Astrocyte (in vitro differentiated cells and primary cell): ENCODE data around the gene PLEKHN1. TPM values are rescaled to one million over a fixed set of nuclear protein-coding genes. Genes with fewer than 3 reads are reported as not detected.

Source experiments
- DNase-seq: peaks from one replicate; pipeline ENCODE4 v3.0.0-alpha.2; 2010; ENCODE audit warnings: low read depth
- FAIRE-seq: peaks from 2 replicates; lab custom pipeline; 2011; peaks lifted over from hg19 to GRCh38; lab: Jason Lieb, UNC
- H2AFZ ChIP-seq: 2 replicates; pipeline ENCODE4 v1.6.0; 2012; ENCODE audit warnings: low read depth, low read length, inconsistent platforms
- H3K27ac ChIP-seq: 2 replicates; pipeline ENCODE4 v1.5.1; 2011; ENCODE audit warnings: low read depth, low read length, inconsistent platforms
- H3K27me3 ChIP-seq: 2 replicates; pipeline ENCODE4 v1.6.0; 2011; ENCODE audit warnings: low read length, inconsistent platforms; ENCODE audit not compliant: insufficient read depth
- H3K36me3 ChIP-seq: 2 replicates; pipeline ENCODE4 v1.5.1; 2011; ENCODE audit warnings: low read length, inconsistent platforms; ENCODE audit not compliant: insufficient read depth
- H3K4me1 ChIP-seq: 2 replicates; pipeline ENCODE4 v1.5.1; 2011; ENCODE audit warnings: low read length, inconsistent platforms; ENCODE audit not compliant: insufficient read depth
- H3K4me2 ChIP-seq: 2 replicates; pipeline ENCODE4 v1.6.0; 2012; ENCODE audit warnings: low read length, inconsistent platforms
- H3K4me3 ChIP-seq: 2 replicates; pipeline ENCODE4 v1.5.1; 2011; ENCODE audit warnings: low read depth, mild to moderate bottlenecking, low read length, inconsistent platforms; ENCODE audit not compliant: insufficient read depth
- H3K79me2 ChIP-seq: 2 replicates; pipeline ENCODE4 v1.6.0; 2012; ENCODE audit warnings: mild to moderate bottlenecking, low read length, inconsistent platforms; ENCODE audit not compliant: insufficient read depth
- H3K9ac ChIP-seq: 2 replicates; pipeline ENCODE4 v1.6.0; 2012; ENCODE audit warnings: mild to moderate bottlenecking, low read length, inconsistent platforms
- H3K9me3 ChIP-seq: 2 replicates; pipeline ENCODE4 v1.5.1; 2012; ENCODE audit warnings: low read depth, mild to moderate bottlenecking, low read length, inconsistent platforms; ENCODE audit not compliant: insufficient read depth
- H4K20me1 ChIP-seq: 2 replicates; pipeline ENCODE4 v1.6.0; 2012; ENCODE audit warnings: low read length, inconsistent platforms; ENCODE audit not compliant: insufficient read depth
- H3K27ac Mint-ChIP-seq: one replicate; pipeline ENCODE4 v1.8.0; 2021; ENCODE audit warnings: mild to moderate bottlenecking, mixed read lengths; ENCODE audit not compliant: unreplicated experiment
- H3K27me3 Mint-ChIP-seq: one replicate; pipeline ENCODE4 v1.8.0; 2021; ENCODE audit warnings: low read depth, mixed read lengths; ENCODE audit not compliant: unreplicated experiment
- H3K36me3 Mint-ChIP-seq: one replicate; pipeline ENCODE4 v1.8.0; 2021; ENCODE audit warnings: low read depth, mixed read lengths; ENCODE audit not compliant: unreplicated experiment
- H3K4me1 Mint-ChIP-seq: one replicate; pipeline ENCODE4 v1.8.0; 2021; ENCODE audit warnings: low read depth, mixed read lengths; ENCODE audit not compliant: unreplicated experiment
- H3K4me3 Mint-ChIP-seq: one replicate; pipeline ENCODE4 v1.8.0; 2021; ENCODE audit warnings: mild to moderate bottlenecking, moderate library complexity, mixed read lengths; ENCODE audit not compliant: unreplicated experiment
- H3K9me3 Mint-ChIP-seq: one replicate; pipeline ENCODE4 v1.8.0; 2021; ENCODE audit warnings: mild to moderate bottlenecking, mixed read lengths; ENCODE audit not compliant: unreplicated experiment
- EZH2 ChIP-seq: IDR thresholded peaks from 2 replicates; pipeline ENCODE4 v1.6.1; 2012; ENCODE audit warnings: mild to moderate bottlenecking, low read length, inconsistent platforms; ENCODE audit not compliant: insufficient read depth
- total RNA-seq: library from RNA; stranded (reverse); gene quantifications from 2 replicates; pipeline ENCODE4 v1.2.1, GENCODE V29; 2021
- TF ChIP-seq, protein P1 (sequence below): IDR thresholded peaks from 2 replicates; pipeline ENCODE4 v1.5.1; 2011; ENCODE audit warnings: low read depth, mild to moderate bottlenecking, inconsistent platforms, low read length, moderate library complexity; ENCODE audit not compliant: insufficient read depth

The PLEKHN1 gene
- total RNA-seq, 1 donor from 2014 or later, result 2.4 TPM

DNA sequence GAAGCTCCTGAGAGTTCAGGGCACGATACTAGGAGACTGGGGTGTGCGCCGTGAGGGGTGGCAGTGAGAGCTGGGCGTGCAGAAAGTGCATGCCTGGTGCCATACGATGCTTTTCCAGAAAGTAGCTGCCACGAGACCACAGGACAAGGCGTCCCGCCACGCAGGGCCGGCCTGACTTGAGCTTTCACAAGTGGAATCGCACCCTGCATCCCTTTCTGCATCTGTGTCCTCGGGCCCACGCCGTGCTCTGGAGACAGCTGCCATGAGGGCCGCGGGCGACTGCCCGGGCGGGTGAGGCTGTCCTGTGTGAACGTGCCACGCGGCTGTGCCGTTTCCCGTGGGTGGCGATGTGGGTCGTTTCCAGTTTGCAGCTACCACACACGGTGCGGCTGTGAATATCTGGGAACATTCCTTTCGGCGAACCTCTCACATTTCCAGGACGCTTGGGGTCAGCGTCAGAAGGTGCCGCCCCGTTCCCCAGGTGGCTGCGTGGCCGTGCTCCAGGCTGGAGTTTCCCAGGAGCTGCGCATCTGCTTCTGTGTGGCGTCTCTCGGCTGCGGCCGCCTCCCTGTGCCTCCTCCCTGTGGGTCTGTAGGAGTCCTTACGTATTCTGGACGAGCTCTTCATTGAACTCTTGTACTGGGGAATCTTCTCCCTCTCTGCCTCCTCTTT is 16.6 kb downstream of the PLEKHN1 start:
- Histone ChIP-seq H3K9ac (no peak overlapping the region), H3K79me2 (no peaks in the 10 kb centered on the region), H3K4me1 (no peaks in the 10 kb centered on the region), H3K4me3 (no peak overlapping the region), H4K20me1 (no peaks in the 10 kb centered on the region), H2AFZ (no peak overlapping the region), H3K27me3 (peaks cover 4% of the 10 kb centered on the region), H3K9me3 (no peaks in the 10 kb centered on the region), H3K4me2 (no peak overlapping the region), H3K27ac (no peak overlapping the region), H3K36me3 (no peaks in the 10 kb centered on the region)
- Mint-ChIP-seq H3K9me3 (no peaks in the 10 kb centered on the region), H3K4me1 (no peaks in the 10 kb centered on the region), H3K27ac (no peak overlapping the region), H3K27me3 (peaks cover 46% of the 10 kb centered on the region), H3K36me3 (no peaks in the 10 kb centered on the region), H3K4me3 (peak overlapping the region; percentile 1)
- no peak for FAIRE-seq
- TF ChIP-seq, protein P1, sequence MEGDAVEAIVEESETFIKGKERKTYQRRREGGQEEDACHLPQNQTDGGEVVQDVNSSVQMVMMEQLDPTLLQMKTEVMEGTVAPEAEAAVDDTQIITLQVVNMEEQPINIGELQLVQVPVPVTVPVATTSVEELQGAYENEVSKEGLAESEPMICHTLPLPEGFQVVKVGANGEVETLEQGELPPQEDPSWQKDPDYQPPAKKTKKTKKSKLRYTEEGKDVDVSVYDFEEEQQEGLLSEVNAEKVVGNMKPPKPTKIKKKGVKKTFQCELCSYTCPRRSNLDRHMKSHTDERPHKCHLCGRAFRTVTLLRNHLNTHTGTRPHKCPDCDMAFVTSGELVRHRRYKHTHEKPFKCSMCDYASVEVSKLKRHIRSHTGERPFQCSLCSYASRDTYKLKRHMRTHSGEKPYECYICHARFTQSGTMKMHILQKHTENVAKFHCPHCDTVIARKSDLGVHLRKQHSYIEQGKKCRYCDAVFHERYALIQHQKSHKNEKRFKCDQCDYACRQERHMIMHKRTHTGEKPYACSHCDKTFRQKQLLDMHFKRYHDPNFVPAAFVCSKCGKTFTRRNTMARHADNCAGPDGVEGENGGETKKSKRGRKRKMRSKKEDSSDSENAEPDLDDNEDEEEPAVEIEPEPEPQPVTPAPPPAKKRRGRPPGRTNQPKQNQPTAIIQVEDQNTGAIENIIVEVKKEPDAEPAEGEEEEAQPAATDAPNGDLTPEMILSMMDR, result no peak
- DNase-seq, result no peak

- peak overlapping the region; percentile 79 for H3K4me2 ChIP-seq
- H3K9me3 Mint-ChIP-seq, result peaks cover 8% of the 10 kb centered on the region
- H3K9ac ChIP-seq, result no peak overlapping the region
- DNase-seq (no peak), FAIRE-seq (no peak)
- H3K36me3 Mint-ChIP-seq, result no peaks in the 10 kb centered on the region
- no peaks in the 10 kb centered on the region for H3K4me1 Mint-ChIP-seq
- H3K27me3 ChIP-seq, result peaks cover 4% of the 10 kb centered on the region
- H3K27me3 Mint-ChIP-seq, result peaks cover 51% of the 10 kb centered on the region
- no peaks in the 10 kb centered on the region for H3K9me3 ChIP-seq
- peak overlapping the region; percentile 52 for H2AFZ ChIP-seq
- H3K4me3 Mint-ChIP-seq, result no peak overlapping the region
- H3K79me2 ChIP-seq, result no peaks in the 10 kb centered on the region
- no peak overlapping the region for H3K4me3 ChIP-seq
- no peak overlapping the region for H3K27ac ChIP-seq
- no peaks in the 10 kb centered on the region for H4K20me1 ChIP-seq
- no peaks in the 10 kb centered on the region for H3K4me1 ChIP-seq
- no peak overlapping the region for H3K27ac Mint-ChIP-seq
- TF ChIP-seq EZH2, result no peak
- TF ChIP-seq, protein P1, result peak; percentile 25
- no peaks in the 10 kb centered on the region for H3K36me3 ChIP-seq
Measured at GRCh38 chr1:983798-984475, 17.7 kb downstream of the PLEKHN1 start.

- TF ChIP-seq, protein P1, result no peak
- TF ChIP-seq EZH2, result no peak
- no peaks in the 10 kb centered on the region for H3K36me3 ChIP-seq
- no peaks in the 10 kb centered on the region for H3K9me3 ChIP-seq
- no peak overlapping the region for H3K27ac Mint-ChIP-seq
- no peak overlapping the region for H3K9ac ChIP-seq
- peaks cover 6% of the 10 kb centered on the region for H3K27me3 ChIP-seq
- H3K4me3 ChIP-seq, result no peak overlapping the region
- no peaks in the 10 kb centered on the region for H3K4me1 ChIP-seq
- no peak overlapping the region for H3K4me3 Mint-ChIP-seq
- H3K27me3 Mint-ChIP-seq, result peaks cover 56% of the 10 kb centered on the region
- no peaks in the 10 kb centered on the region for H3K36me3 Mint-ChIP-seq
- no peaks in the 10 kb centered on the region for H3K79me2 ChIP-seq
- H3K27ac ChIP-seq, result no peak overlapping the region
- peak overlapping the region; percentile 79 for H3K4me2 ChIP-seq
- peaks cover 8% of the 10 kb centered on the region for H3K9me3 Mint-ChIP-seq
- DNase-seq, result no peak
- no peaks in the 10 kb centered on the region for H4K20me1 ChIP-seq
- H2AFZ ChIP-seq, result peak overlapping the region; percentile 52
- no peak for FAIRE-seq
- no peaks in the 10 kb centered on the region for H3K4me1 Mint-ChIP-seq
Measured at GRCh38 chr1:984476-984814, 18.2 kb downstream of the PLEKHN1 start.
